Ascending aorta (tissue), 2 donors: ENCODE data around the gene NKX1-1. TPM values are rescaled to one million over a fixed set of nuclear protein-coding genes. Genes with fewer than 3 reads are reported as not detected.

Source experiments
- DNase-seq, 2 donors: peaks; one replicate each; pipeline ENCODE4 v3.0.0-alpha.2; 2019; ENCODE audit warnings: low spot score in 2 of 2
- H3K27ac ChIP-seq, 2 donors: fragments of 200-600 bp; sonication (generic); one replicate each; pipeline ENCODE4 v1.5.1; 2016 to 2017; ENCODE audit warnings: mild to moderate bottlenecking in 1 of 2
- H3K27me3 ChIP-seq: fragments of 200-600 bp; sonication (generic); one replicate; pipeline ENCODE4 v1.5.1; 2017
- H3K36me3 ChIP-seq, 2 donors: fragments of 200-600 bp; sonication (generic); one replicate each; pipeline ENCODE4 v1.5.1; 2016
- H3K4me1 ChIP-seq, 2 donors: fragments of 200-600 bp; sonication (generic); one replicate each; pipeline ENCODE4 v1.5.1; 2016 to 2017; ENCODE audit warnings: mild to moderate bottlenecking in 1 of 2
- H3K4me3 ChIP-seq, 2 donors: fragments of 200-600 bp; sonication (generic); one replicate each; pipeline ENCODE4 v1.5.1; 2016 to 2017; ENCODE audit warnings: mild to moderate bottlenecking in 1 of 2
- H3K9me3 ChIP-seq, 2 donors: fragments of 200-600 bp; sonication (generic); one replicate each; pipeline ENCODE4 v1.5.1; 2016
- CTCF ChIP-seq, 3 experiments: fragments of 200-600 bp in 2 of 3; fragments of 450-650 bp in 1 of 3; sonication (generic) in 2 of 3; IDR thresholded peaks; one replicate each; pipeline ENCODE4 v1.5.1; 2016 to 2019; ENCODE audit warnings: antibody characterized with exemption in 3 of 3, mild to moderate bottlenecking in 1 of 3, moderate library complexity in 1 of 3
- intact Hi-C: fragments of 100-400 bp; cut with DNase I; formaldehyde crosslinking; loops from one replicate; pipeline ENCODE4 v1.15.1; 2023
- total RNA-seq: library from RNA; depleted of rRNA; stranded (reverse); fragments of >200 nt; gene quantifications from one replicate; pipeline ENCODE4 v1.1.0, GENCODE V29; 2016

The NKX1-1 gene
- total RNA-seq, 1 donor from 2014 or later, result not detected

- no peak for DNase-seq
- intact Hi-C loops, result no loop called here
- Histone ChIP-seq H3K36me3 (no peaks in the 10 kb centered on the region), H3K9me3 (no peaks in the 10 kb centered on the region), H3K4me1 (peaks cover 0 to 2% of the 10 kb centered on the region in 2 donors), H3K27ac (no peak overlapping the region), H3K27me3 (peaks cover 48% of the 10 kb centered on the region), H3K4me3 (no peak overlapping the region)
- no peak for TF ChIP-seq CTCF (IDR thresholded peaks at IDR 0.05)
These were observed 1.6 kb upstream of the NKX1-1 start for GRCh38 chr4:1407657-1408333.

- Histone ChIP-seq H3K4me1 (peaks cover 0 to 2% of the 10 kb centered on the region in 2 donors), H3K27me3 (peaks cover 53% of the 10 kb centered on the region), H3K36me3 (no peaks in the 10 kb centered on the region), H3K9me3 (no peaks in the 10 kb centered on the region), H3K27ac (no peak overlapping the region), H3K4me3 (no peak overlapping the region)
- DNase-seq, result no peak
- intact Hi-C loops, result no loop called here
- no peak for TF ChIP-seq CTCF (IDR thresholded peaks at IDR 0.05)
These were observed 877 bp upstream of the NKX1-1 start for GRCh38 chr4:1406981-1407656.

GRCh38 chr4:1405636-1406393 lies 427 bp downstream of the NKX1-1 start:
- DNase-seq, result peak in 1 of 2 donors; percentile 48
- no peak overlapping the region for H3K4me3 ChIP-seq
- intact Hi-C loops, result no loop called here
- TF ChIP-seq CTCF (IDR thresholded peaks at IDR 0.05), result no peak
- peaks cover 0 to 2% of the 10 kb centered on the region in 2 donors for H3K4me1 ChIP-seq
- no peak overlapping the region for H3K27ac ChIP-seq
- peaks cover 58% of the 10 kb centered on the region for H3K27me3 ChIP-seq
- no peaks in the 10 kb centered on the region for H3K9me3 ChIP-seq
- H3K36me3 ChIP-seq, result no peaks in the 10 kb centered on the region

- Histone ChIP-seq H3K36me3 (no peaks in the 10 kb centered on the region), H3K4me3 (no peak overlapping the region), H3K4me1 (peaks cover 0 to 2% of the 10 kb centered on the region in 2 donors), H3K9me3 (no peaks in the 10 kb centered on the region), H3K27me3 (peaks cover 53% of the 10 kb centered on the region), H3K27ac (no peak overlapping the region)
- TF ChIP-seq CTCF (IDR thresholded peaks at IDR 0.05), result no peak
- intact Hi-C loops, result no loop called here
- DNase-seq, result no peak
These were observed 997 bp downstream of the NKX1-1 start for GRCh38 chr4:1405254-1405635.

- H3K4me1 ChIP-seq, result peaks cover 0 to 2% of the 10 kb centered on the region in 2 donors
- intact Hi-C loops, result no loop called here
- peak in 1 of 2 donors; percentile 40 for DNase-seq
These were observed 1.5 kb downstream of the NKX1-1 start for GRCh38 chr4:1404573-1405253.

More at GRCh38 chr4:1404573-1405253, 1.5 kb downstream of the NKX1-1 start:
- no peaks in the 10 kb centered on the region for H3K36me3 ChIP-seq
- H3K27me3 ChIP-seq, result peaks cover 53% of the 10 kb centered on the region
- H3K27ac ChIP-seq, result no peak overlapping the region
- TF ChIP-seq CTCF (IDR thresholded peaks at IDR 0.05), result no peak
- H3K9me3 ChIP-seq, result no peaks in the 10 kb centered on the region
- H3K4me3 ChIP-seq, result peak overlapping the region in 1 of 2 donors; percentile 29
